GM21717 (cell line): Measurements from ENCODE around the gene UNC45A.
"Not testable (repeated sequence)": the region's sequence is repeated elsewhere in the genome, so short reads cannot be mapped to it uniquely, and the experiment has no call there.

Experiments
- ATAC-seq: cut with Tn5 transposase; IDR thresholded peaks from one replicate; pipeline ENCODE4 v1.9.1; 2021; ENCODE audit warnings: mild to moderate bottlenecking, moderate library complexity; ENCODE audit not compliant: unreplicated experiment

Gene UNC45A

DNA sequence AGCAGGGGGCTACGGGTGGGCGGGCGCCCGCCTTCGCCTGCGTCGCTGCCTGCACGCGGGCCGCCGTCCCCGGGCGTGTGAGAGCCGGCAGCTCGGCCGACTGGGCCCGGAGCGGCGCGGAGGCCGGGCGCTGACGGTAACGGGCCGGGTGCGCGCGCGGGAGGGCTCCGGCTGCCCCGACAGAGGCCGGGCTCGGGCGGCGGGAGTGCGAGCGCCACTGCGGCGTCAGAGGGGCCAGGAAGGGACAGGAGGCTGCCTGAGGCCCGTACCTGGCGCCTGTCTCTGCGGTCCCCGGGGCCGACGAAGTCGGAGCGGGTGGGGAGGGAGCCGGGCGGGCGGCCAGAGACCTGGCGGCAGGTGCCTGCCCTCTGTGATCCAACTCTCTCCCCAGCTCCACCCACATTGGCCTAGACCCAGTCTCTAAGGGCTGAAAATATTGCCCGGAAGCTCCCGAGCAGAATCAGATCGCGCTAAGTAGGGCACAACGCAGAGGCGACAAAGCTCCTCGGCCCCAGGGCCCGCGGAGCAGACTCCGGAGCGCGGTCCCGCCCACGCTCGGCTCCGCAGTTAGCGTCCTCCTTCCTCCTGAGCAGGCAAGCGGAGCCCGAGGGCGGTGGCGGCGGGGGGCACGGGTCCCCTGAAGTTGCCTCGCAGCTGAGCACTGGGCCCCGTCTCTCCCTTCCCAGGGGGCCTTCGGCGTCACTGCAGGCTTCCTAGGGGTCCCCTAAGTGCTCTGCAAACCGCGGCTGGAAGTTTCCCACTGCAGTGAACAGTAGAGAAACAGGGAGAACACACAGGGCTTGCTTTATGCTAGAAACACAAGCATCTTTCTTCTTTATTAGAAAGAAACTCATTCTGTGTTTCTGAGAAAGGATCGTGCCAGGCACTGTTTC is 32.0 kb upstream of the UNC45A start, which contains the start of gene MAN2A2:
TSS of gene MAN2A2 (plus strand) at position 463 of the 893 bp plus-strand sequence. CDS start 906 bp downstream, outside the sequence.
- peak; percentile 66 for ATAC-seq

GRCh38 chr15:90903733-90904536 is 31.1 kb upstream of the UNC45A start:
- no peak for ATAC-seq

- no peak for ATAC-seq
Measured at GRCh38 chr15:90904746-90905145, 30.3 kb upstream of the UNC45A start.

GRCh38 chr15:90905306-90906180 is 29.5 kb upstream of the UNC45A start:
- ATAC-seq: no peak

- no peak for ATAC-seq
Measured at GRCh38 chr15:90906181-90906849, 28.8 kb upstream of the UNC45A start.

DNA sequence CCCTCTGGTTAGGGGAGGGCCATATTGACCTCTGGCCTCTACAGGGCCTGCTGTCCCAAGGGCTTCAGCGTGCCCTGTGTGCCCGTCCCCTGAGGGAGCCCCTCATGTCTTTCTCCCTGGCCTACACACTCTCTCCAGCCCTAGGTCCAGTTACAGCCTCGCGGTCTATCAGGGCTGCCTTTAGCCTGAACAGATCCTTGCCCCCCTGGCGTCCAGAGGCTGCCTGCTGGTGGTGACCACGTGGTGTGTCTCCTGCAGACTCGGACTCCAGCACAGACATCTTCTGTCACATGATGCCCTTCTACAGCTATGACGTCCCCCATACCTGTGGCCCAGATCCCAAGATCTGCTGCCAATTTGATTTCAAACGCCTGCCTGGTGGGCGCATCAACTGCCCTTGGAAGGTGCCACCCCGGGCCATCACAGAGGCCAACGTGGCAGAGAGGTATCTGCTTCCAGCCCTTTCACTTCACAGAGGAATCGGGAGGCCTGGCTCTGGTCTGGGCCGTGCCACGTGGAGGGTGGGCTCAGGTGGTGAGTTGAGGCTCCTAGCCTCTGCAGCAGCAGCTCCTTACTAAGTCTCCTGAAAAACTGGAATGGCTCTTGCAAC is 27.9 kb upstream of the UNC45A start:
- ATAC-seq: no peak

GRCh38 chr15:90907838-90908507 is 27.1 kb upstream of the UNC45A start:
- ATAC-seq: no peak

DNA sequence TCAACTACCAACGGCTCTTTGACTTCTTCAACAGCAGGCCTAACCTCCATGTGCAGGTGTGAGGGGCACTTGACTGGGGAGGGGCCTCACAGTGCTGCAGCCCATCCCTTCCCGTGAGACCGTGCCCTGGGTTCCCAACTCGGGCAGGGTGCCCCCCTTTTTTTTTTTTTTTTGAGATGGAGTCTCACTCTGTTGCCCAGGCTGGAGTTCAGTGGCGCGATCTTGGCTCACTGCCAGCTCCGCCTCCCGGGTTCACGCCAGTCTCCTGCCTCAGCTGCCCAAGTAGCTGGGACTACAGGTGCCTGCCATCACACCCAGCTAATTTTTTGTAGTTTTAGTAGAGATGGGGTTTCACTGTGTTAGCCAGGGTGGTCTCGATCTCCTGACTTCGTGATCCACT is 25.6 kb upstream of the UNC45A start:
- not testable (repeated sequence) for ATAC-seq

- no peak for ATAC-seq
Measured at GRCh38 chr15:90909976-90910375, 25.1 kb upstream of the UNC45A start.

GRCh38 chr15:90910441-90911301 is 24.4 kb upstream of the UNC45A start:
- no peak for ATAC-seq

- no peak for ATAC-seq
Measured at GRCh38 chr15:90911302-90911623, 23.8 kb upstream of the UNC45A start.

DNA sequence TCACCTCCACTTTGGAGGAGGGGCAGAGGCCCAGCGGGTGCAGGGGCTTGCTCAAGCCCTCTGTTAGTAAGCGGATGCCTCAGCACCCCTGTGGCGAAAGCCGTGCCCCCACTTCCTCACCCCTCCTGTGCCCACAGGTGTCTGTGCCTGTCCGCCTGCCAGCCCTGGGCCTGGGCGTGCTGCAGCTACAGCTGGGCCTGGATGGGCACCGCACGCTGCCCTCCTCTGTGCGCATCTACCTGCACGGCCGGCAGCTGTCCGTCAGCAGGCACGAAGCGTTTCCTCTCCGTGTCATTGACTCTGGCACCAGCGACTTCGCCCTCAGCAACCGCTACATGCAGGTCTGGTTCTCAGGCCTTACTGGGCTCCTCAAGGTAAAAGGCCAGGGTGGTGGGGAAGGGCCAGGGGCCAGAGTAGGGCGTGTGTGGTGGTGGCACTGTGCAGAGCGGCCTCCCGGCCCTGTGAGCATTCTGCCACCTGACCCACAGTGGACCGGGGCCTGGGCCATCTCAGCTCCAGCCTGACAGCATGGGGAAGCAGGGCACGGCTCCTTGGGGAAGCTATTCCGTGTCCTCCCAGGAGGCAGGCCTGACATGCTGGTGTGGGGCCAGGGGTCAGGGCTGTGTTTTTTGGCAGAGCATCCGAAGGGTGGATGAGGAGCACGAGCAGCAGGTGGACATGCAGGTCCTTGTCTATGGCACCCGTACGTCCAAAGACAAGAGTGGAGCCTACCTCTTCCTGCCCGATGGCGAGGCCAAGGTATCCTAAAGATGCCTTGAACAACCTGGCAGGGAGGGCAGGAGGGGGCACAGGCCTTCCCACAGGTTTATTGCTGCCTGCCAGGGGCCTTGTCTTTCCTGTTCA is 22.9 kb upstream of the UNC45A start:
- no peak for ATAC-seq

DNA sequence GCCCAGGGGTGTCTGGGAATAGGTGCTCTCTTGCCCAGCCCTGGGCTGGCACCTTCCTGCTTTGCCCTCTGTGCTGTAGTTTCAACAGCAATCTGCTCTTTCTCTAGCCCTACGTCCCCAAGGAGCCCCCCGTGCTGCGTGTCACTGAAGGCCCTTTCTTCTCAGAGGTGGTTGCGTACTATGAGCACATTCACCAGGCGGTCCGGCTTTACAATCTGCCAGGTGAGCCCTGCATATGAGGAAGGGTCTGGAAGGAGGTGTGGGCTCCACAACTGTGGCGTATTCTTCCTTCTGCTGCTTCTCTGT is 22.4 kb upstream of the UNC45A start:
- no peak for ATAC-seq

DNA sequence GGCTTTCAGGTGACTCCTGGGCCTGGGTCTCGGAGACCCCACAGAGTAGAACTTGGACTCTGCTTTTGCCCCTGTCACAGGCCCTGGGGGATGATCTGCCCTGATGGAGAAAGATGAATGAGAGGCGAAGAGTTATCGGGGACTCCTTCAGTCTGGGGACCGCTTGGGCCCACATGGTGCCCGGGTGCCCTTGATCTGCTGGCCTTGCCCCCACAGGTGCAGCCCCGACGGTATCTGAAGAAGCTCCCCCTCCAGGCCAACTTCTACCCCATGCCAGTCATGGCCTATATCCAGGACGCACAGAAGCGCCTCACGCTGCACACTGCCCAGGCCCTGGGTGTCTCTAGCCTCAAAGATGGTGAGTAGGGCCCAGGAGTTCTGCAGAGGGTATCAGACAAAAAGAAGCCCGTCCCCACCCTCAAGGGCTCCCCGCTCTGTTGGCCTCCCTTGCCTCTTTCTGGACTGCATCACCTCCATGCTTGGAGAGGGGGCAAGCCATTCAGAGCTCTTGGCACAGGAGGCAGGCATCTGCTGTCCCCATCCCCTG is 21.6 kb upstream of the UNC45A start:
- ATAC-seq: no peak

DNA sequence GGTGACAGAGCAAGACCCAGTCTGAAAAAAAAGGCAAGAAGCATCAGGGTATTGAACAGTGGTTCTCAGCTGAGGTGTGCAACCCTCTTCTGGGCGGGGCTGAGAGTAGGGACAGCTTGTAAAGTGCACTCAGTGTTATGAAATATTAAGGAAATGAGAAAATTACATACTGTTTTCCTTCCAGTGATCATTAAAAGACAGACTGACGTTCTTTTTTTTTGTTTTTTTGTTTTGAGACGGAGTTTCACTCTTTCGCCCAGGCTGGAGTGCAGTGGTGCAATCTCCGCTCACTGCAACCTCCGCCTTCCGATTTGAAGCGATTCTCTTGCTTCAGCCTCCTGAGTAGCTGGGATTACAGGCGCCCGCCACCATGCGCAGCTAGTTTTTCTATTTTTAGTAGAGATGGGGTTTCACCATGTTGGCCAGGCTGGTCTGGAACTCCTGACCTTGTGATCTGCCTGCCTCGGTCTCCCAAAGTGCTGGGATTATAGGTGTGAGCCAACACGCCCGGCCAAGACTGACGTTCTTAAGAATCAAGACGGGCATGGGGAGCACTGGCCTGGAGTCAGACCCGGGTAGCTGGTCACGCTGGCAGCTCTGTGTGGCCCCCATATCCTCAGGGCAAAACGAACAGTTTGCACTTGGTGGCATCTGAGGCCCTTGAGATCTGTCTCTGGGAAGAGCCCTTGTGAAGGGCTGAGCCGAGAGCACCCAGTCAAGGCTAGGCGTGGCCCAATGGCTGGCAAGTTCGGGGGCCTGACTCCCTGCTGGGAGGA is 20.6 kb upstream of the UNC45A start:
- ATAC-seq: no peak

GRCh38 chr15:90915216-90915807 is 19.8 kb upstream of the UNC45A start:
- no peak for ATAC-seq
